ENCODE results near the gene PLCB2.

PLCB2 gene

GRCh38 chr15:40340038-40340739 lies 32.5 kb upstream of the PLCB2 start:
- no peak for DNase-seq

GRCh38 chr15:40339621-40339945 lies 31.8 kb upstream of the PLCB2 start:
- DNase-seq: no peak

- DNase-seq: no peak
Measured at GRCh38 chr15:40338921-40339620, 31.3 kb upstream of the PLCB2 start.

- peak; percentile 73 to 75 for DNase-seq
Measured at GRCh38 chr15:40338041-40338657, 30.4 kb upstream of the PLCB2 start.

GRCh38 chr15:40337597-40337996 lies 29.9 kb upstream of the PLCB2 start:
- DNase-seq: no peak

GRCh38 chr15:40336744-40337122 lies 29.0 kb upstream of the PLCB2 start:
- no peak for DNase-seq

- no peak for DNase-seq
Measured at GRCh38 chr15:40335938-40336743, 28.4 kb upstream of the PLCB2 start.

GRCh38 chr15:40334941-40335795 lies 27.4 kb upstream of the PLCB2 start:
- DNase-seq: no peak

GRCh38 chr15:40334541-40334940 lies 26.8 kb upstream of the PLCB2 start:
- DNase-seq: no peak

GRCh38 chr15:40333922-40334492 lies 26.3 kb upstream of the PLCB2 start:
- peak in 1 of 2 experiments; percentile 34 for DNase-seq

GRCh38 chr15:40332113-40332781 lies 24.5 kb upstream of the PLCB2 start:
- DNase-seq: no peak

GRCh38 chr15:40331637-40332036 lies 23.9 kb upstream of the PLCB2 start:
- no peak for DNase-seq

- no peak for DNase-seq
Measured at GRCh38 chr15:40331026-40331425, 23.3 kb upstream of the PLCB2 start.

GRCh38 chr15:40330368-40330836 lies 22.7 kb upstream of the PLCB2 start:
- DNase-seq: no peak

- DNase-seq: no peak
Measured at GRCh38 chr15:40329804-40330203, 22.1 kb upstream of the PLCB2 start.

GRCh38 chr15:40328751-40329150 lies 21.0 kb upstream of the PLCB2 start:
- DNase-seq: no peak

- DNase-seq: no peak
Measured at GRCh38 chr15:40328176-40328575, 20.4 kb upstream of the PLCB2 start.

GRCh38 chr15:40327457-40327856 lies 19.7 kb upstream of the PLCB2 start:
- no peak for DNase-seq

GRCh38 chr15:40325700-40326099 lies 18.0 kb upstream of the PLCB2 start:
- DNase-seq: no peak

GRCh38 chr15:40325188-40325587 lies 17.5 kb upstream of the PLCB2 start:
- no peak for DNase-seq
